ENCODE results near the gene GPR139. TPM values are rescaled to one million over a fixed set of nuclear protein-coding genes. Genes with fewer than 3 reads are reported as not detected.

The GPR139 gene
- total RNA-seq, 1 donor from 2014 or later, result not detected

DNA sequence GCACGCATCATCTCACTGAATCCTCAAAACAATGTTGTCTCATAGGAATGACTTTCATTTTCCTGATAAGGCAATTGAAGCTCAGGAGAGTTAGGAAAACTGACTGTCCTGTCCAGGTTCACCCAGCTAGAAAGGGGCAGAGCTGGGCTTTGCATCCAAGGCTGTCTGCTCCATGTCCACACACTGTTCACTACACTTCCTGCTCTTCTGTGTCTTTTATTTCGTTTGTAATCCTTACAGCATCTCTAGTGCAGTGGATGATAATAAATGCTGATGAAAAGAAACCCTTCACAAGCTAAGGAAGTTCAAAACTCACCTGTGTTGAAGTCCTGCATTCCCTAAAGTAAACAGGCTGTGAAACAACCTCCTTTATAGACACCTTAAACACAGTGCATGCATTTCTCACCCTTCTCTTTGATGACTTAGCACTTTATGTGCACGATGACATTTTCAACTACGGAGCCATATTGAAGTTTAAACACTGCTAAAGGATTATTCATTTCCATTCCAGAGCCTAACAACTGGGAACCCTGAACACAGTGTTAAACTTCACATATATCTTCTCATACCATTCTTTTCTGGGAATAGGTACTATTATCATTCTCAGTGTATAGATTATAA lies 31.0 kb upstream of the GPR139 start:
- no peak overlapping the region for H3K27ac ChIP-seq
- H3K4me1 ChIP-seq, result no peaks in the 10 kb centered on the region
- intact Hi-C loops (cut with DNase I), result no loop called here
- H3K4me3 ChIP-seq, result no peak overlapping the region
- H3K36me3 ChIP-seq, result no peaks in the 10 kb centered on the region
- no peaks in the 10 kb centered on the region for H3K27me3 ChIP-seq
- no peak for DNase-seq (ENCODE audit: low spot score in 2 of 2)
- H3K9me3 ChIP-seq, result no peaks in the 10 kb centered on the region
- TF ChIP-seq, protein P1, sequence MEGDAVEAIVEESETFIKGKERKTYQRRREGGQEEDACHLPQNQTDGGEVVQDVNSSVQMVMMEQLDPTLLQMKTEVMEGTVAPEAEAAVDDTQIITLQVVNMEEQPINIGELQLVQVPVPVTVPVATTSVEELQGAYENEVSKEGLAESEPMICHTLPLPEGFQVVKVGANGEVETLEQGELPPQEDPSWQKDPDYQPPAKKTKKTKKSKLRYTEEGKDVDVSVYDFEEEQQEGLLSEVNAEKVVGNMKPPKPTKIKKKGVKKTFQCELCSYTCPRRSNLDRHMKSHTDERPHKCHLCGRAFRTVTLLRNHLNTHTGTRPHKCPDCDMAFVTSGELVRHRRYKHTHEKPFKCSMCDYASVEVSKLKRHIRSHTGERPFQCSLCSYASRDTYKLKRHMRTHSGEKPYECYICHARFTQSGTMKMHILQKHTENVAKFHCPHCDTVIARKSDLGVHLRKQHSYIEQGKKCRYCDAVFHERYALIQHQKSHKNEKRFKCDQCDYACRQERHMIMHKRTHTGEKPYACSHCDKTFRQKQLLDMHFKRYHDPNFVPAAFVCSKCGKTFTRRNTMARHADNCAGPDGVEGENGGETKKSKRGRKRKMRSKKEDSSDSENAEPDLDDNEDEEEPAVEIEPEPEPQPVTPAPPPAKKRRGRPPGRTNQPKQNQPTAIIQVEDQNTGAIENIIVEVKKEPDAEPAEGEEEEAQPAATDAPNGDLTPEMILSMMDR (IDR thresholded peaks at IDR 0.05), result no peak

DNA sequence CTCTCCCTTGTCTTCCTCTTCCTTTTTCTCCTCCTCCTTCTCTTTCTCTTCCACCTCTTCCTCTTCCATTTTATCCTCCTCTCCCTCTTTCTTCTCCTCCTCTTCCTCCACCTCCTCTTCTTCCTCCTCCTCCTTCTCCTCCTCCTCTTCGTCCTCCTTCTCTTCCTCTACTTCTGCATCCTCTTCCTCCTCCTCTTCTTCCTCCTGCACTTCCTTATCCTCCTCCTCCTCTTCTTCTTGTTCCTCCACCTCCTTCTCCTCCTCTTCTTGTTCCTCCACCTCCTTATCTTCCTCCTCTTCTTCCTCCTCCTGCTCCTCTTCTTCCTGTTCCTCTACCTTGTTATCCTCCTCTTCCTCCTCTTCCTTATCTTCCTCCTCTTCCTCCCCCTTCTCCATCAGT lies 28.8 kb upstream of the GPR139 start:
- TF ChIP-seq, protein P1 (IDR thresholded peaks at IDR 0.05), result no peak
- DNase-seq (ENCODE audit: low spot score in 2 of 2), result no peak
- intact Hi-C loops (cut with DNase I), result no loop called here
- Histone ChIP-seq H3K27ac (no peak overlapping the region), H3K36me3 (no peaks in the 10 kb centered on the region), H3K4me3 (no peak overlapping the region), H3K4me1 (no peaks in the 10 kb centered on the region), H3K9me3 (no peaks in the 10 kb centered on the region), H3K27me3 (no peaks in the 10 kb centered on the region)

DNA sequence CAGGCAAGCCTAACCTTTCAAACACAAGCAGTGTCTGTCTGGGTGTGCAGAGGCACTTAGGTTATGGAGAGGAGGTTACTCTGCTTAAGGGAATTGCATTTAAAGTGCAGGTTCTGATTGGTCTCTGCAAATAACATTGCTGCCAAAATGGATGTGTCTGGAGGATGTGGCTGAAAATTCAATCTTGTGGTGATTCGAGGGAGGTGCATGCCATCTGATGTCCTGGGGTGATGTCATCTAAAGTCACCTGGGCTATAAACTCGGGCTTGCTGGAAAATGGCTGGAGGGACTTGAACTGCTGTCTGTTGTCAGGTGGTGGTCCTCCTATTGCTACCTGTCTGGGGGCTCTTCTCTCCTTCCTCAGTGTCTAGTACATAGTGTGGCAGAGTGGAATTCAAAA lies 28.3 kb upstream of the GPR139 start:
- no peaks in the 10 kb centered on the region for H3K27me3 ChIP-seq
- no peak overlapping the region for H3K4me3 ChIP-seq
- H3K4me1 ChIP-seq, result no peaks in the 10 kb centered on the region
- H3K36me3 ChIP-seq, result no peaks in the 10 kb centered on the region
- H3K9me3 ChIP-seq, result no peaks in the 10 kb centered on the region
- H3K27ac ChIP-seq, result no peak overlapping the region
- TF ChIP-seq, protein P1 (IDR thresholded peaks at IDR 0.05), result no peak
- intact Hi-C loops (cut with DNase I), result no loop called here
- DNase-seq (ENCODE audit: low spot score in 2 of 2), result no peak

DNA sequence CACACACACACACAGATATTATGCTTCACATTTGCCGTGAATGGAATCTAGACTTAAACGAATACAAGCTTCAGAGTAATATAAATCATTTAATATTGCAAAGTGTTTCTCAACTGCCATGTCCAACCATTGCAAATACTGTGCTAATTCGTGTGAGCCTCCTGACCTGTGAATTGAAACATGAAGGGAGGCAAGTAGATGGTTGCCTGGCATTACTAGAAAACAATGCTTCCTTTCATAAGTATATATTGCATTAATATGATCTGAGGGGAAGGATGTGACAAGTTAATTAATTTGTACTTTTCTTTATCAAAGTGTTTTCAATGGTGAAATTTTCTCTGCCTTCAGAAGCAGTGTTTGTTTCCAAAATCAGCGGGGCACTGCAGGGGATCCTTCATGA lies 25.7 kb upstream of the GPR139 start:
- Histone ChIP-seq H3K4me1 (no peaks in the 10 kb centered on the region), H3K9me3 (no peaks in the 10 kb centered on the region), H3K4me3 (no peak overlapping the region), H3K27ac (no peak overlapping the region), H3K27me3 (no peaks in the 10 kb centered on the region), H3K36me3 (no peaks in the 10 kb centered on the region)
- intact Hi-C loops (cut with DNase I), result no loop called here
- no peak for DNase-seq (ENCODE audit: low spot score in 2 of 2)
- TF ChIP-seq, protein P1 (IDR thresholded peaks at IDR 0.05), result no peak

DNA sequence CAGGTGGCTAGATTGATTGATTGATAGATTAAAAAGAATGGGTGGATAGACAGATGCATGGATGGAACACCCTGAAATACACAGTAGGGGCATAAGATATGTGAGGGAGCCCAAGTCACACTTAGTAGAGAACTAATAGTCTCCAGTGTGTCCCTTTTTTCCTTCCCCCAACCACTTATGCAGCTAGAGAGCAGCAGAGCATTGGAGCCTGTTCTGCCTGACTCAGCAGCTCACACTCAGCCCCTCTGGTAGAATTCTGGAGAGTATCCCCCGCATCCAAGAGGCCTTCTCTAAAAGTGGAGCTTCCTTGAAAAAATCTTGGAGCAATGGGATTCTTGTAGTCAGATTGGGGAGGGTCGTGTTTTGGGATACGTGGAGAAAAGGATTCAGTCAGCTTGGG lies 20.5 kb upstream of the GPR139 start:
- Histone ChIP-seq H3K4me1 (no peaks in the 10 kb centered on the region), H3K9me3 (no peaks in the 10 kb centered on the region), H3K27me3 (no peaks in the 10 kb centered on the region), H3K36me3 (no peaks in the 10 kb centered on the region), H3K4me3 (no peak overlapping the region), H3K27ac (no peak overlapping the region)
- intact Hi-C loops (cut with DNase I), result no loop called here
- DNase-seq (ENCODE audit: low spot score in 2 of 2), result no peak
- TF ChIP-seq, protein P1 (IDR thresholded peaks at IDR 0.05), result no peak
